CD4-positive, alpha-beta T cell treated with Interleukin-21 for 1 hour (primary cell): Measurements from ENCODE around the gene HFE.
"Not testable (repeated sequence)": the region's sequence is repeated elsewhere in the genome, so short reads cannot be mapped to it uniquely, and the experiment has no call there.

ENCODE experiments used
- DNase-seq: peaks from one replicate; pipeline ENCODE4 v3.0.0-alpha.2; 2020

HFE gene, protein sequence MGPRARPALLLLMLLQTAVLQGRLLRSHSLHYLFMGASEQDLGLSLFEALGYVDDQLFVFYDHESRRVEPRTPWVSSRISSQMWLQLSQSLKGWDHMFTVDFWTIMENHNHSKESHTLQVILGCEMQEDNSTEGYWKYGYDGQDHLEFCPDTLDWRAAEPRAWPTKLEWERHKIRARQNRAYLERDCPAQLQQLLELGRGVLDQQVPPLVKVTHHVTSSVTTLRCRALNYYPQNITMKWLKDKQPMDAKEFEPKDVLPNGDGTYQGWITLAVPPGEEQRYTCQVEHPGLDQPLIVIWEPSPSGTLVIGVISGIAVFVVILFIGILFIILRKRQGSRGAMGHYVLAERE

DNA sequence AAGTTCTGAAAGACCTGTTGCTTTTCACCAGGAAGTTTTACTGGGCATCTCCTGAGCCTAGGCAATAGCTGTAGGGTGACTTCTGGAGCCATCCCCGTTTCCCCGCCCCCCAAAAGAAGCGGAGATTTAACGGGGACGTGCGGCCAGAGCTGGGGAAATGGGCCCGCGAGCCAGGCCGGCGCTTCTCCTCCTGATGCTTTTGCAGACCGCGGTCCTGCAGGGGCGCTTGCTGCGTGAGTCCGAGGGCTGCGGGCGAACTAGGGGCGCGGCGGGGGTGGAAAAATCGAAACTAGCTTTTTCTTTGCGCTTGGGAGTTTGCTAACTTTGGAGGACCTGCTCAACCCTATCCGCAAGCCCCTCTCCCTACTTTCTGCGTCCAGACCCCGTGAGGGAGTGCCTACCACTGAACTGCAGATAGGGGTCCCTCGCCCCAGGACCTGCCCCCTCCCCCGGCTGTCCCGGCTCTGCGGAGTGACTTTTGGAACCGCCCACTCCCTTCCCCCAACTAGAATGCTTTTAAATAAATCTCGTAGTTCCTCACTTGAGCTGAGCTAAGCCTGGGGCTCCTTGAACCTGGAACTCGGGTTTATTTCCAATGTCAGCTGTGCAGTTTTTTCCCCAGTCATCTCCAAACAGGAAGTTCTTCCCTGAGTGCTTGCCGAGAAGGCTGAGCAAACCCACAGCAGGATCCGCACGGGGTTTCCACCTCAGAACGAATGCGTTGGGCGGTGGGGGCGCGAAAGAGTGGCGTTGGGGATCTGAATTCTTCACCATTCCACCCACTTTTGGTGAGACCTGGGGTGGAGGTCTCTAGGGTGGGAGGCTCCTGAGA is at the start of gene HFE:
HFE (plus strand) TSS at position 146 of the 832 bp plus-strand sequence; CDS start at position 158, 12 bp downstream.
- peak; percentile 45 for DNase-seq

DNA sequence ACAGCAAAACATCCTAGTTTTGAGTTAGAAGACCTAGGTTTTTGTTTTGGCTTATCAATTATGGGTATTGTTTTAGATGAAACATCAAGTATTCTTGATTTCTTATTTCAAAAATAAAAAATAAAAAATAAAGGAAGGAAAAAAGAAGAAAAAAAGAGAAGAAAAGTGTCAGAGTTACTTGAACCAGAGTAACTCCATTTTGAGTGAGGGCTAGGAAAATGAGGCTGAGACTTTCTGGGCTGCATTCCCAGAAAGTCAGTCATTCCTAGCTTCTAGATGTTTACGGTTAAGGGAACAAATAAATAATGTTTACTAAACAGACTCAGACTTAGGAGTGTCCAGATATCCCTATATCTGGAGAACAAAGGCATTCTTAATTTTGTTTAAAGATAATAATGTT is 45.3 kb upstream of the HFE start:
- DNase-seq = no peak

DNA sequence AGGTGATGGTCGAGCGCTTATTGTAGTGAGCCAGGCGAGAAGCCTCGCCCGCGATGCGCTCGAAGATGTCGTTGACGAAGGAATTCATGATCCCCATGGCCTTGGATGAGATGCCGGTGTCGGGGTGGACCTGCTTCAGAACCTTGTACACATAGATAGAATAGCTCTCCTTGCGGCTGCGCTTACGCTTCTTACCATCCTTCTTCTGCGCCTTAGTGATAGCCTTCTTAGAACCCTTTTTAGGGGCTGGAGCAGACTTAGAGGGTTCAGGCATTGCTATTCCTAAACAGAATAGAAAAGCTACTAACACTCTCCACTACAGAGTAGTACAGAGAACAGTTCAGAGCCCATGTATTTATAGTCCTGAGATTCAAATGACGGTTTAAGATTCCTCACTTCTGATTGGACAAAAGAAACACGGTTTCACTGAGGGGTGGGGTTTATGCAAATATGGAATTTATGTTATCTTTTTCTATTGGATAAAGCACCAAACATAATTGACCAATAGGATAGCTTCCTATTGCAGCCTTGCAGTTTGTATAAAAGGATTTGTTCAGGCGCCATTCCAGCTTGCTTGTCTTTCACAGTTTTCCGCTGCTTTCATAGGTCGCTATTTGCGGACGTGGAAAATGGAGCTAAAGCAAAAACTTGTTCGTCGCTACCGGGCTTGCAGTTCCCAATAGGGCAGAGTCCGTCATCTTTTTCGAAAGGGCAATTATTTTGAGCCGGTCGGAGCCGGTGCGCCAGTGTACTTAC is 43.7 kb upstream of the HFE start:
- DNase-seq = peak; percentile 97

DNA sequence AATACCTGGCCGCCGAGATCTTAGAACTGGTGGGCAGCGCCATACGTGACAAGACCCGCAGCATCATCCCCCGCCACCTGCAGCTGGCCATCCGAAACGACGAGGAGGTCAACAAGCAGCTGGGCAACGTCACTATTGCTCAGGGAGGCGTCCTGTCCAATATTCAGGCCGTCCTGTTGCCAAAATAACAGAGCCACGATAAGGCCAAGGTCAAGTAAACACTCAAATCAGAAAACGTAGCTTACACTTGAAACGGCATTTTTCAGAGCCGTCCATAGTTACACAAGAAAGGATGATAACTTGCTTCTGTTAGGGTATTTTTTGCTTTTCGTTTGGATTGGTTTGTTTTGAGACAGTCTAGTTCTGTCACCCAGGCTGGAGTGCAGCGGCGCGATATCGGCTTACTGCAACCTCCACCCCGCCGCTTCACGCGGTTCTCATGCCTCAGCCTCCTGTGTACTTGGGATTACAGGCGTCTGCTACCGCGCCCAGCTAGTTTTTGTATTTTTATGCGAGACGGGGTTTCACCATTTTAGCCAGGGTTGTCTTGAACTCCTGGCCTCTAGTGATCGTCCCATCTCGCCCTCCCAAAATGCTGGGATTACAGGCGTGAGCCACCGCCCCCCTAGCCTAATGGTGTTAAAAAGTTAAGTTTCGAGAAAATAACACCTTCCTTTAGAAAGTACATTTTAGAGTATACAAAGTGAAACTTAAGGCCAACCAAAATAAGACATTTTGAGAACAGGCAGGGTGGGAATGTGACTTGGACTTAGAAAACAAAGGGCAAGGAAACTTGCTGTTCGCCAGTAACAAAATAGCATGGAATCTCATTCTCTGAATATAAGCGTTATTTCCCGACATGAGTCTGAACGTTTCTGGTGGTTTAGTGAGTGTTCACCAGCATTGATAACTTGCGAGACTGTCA is 42.8 kb upstream of the HFE start:
- peak; percentile 54 for DNase-seq

DNA sequence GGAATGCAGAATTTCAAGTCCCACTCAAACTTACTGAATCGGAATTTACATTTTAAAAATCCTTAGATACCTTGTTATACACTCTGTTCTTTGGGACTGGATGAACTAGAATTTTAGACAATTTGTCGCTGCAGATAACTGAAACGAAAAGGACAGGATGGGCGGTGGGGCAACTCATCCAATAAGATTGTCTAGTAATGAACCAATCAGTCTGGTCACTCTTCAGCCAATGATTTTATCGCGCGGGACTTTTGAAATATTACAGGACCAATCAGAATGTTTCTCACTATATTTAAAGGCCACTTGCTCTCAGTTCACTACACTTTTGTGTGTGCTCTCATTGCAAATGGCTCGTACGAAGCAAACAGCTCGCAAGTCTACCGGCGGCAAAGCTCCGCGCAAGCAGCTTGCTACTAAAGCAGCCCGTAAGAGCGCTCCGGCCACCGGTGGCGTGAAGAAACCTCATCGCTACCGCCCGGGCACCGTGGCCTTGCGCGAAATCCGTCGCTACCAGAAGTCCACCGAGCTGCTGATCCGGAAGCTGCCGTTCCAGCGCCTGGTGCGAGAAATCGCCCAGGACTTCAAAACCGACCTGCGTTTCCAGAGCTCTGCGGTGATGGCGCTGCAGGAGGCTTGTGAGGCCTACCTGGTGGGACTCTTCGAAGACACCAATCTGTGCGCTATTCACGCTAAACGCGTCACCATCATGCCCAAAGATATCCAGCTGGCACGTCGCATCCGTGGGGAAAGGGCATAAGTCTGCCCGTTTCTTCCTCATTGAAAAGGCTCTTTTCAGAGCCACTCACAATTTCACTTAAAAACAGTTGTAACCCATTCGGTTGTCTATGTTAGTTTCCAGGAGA is 41.9 kb upstream of the HFE start:
- peak; percentile 96 for DNase-seq

DNA sequence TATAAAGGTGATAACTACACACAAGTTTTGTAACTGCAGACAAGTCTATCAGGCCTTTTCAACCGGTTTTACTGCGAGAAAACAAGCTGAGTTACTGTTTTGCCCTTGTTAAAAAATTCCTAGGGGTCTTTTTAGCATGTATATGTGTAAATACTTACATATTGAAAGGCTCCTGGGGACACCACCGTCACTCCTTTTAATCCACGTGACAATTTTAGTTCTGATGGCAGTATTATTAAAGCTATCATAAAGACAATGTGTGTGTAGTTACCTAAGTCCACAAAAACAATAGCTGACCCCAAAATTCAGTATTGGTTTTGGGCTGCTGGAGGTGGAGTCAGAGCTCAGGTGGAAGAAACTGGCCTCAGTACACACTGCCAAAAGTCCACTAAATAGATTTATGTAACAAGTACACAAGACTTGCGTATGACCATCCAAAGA is 41.3 kb upstream of the HFE start:
- DNase-seq = no peak

DNA sequence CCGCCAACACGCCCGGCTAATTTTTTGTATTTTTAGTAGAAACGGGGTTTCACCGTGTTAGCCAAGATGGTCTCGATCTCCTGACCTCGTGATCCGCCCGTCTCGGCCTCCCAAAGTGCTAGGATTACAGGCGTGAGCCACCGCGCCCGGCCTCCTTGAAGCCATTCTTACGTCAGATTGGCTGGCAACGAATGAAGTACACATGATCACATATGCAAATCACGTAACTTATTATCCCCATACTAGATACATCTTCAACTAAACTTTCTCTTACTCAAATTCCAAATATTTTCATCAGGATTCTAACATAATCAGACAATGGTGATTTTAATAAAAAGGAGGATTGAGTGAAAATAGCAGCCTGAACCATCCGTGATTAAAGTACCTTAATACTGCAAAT is 39.9 kb upstream of the HFE start:
- not testable (repeated sequence) for DNase-seq

DNA sequence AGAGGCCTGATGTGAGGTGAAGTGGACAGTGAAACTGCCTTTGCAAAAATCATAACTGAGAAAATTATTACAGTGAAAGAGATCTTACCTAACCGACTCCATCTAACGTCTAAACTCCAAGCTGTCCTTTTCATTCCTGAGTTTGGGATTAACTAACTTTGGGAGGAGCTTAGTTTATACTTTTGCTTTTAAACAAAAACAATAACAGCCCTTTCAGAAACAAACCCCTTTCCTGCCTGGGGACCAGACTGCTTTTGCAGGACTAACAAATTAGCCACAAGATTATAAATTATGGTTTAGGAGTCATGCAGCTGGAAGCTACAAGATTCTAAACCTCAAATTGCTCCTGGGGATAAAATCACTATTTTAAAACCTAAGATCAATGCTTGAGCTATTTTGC is 38.6 kb upstream of the HFE start:
- DNase-seq = no peak

DNA sequence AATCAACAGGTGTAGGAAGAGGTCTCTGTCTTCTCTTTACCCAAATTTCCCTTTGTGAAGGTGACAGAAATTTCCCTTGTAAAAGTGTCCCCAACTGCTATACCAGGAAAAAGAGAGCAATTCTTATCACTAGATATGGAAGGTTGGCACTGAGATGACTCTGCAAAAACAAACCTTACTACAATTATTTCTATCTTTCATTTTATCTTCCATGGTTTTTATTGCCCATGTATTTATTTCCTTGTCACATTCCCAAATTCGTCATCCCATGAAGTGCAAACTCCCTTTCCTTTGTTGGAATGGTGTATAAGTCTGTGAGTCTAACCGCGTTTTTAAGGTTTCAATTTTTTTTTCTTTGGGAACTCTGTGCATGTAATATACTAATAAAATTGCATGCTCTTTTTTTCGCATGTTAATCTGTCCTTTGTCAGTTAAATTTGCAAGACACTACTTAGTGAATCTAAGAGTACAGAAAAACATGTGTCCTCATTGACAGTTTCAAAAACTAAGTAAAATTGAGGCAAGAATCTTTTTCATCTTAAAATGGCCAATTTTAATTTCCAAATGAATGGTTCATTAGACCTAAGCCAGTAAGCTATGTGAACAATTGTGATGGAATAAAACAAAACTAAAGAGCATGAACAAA is 35.4 kb upstream of the HFE start:
- no peak for DNase-seq

DNA sequence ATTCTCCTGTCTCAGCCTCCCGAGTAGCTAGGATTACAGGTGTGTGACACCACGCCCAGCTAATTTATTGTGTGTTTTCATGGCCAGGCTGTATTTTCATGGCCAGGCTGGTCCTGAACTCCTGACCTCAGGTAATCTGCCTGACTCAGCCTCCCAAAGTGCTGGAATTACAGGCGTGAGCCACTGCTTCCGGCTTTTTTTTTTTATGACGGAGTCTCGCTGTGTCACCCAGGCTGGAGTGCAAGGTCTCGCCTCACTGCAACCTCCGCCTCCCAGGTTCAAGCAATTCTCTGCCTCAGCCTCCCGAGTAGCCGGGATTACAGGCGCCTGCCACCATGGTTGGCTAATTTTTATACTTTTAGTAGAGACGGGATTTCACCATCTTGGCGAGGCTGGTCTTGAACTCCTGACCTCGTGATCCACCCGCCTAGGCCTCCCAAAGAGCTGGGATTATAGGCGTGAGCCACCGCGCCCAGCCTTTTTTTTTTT is 34.4 kb upstream of the HFE start:
- not testable (repeated sequence) for DNase-seq

DNA sequence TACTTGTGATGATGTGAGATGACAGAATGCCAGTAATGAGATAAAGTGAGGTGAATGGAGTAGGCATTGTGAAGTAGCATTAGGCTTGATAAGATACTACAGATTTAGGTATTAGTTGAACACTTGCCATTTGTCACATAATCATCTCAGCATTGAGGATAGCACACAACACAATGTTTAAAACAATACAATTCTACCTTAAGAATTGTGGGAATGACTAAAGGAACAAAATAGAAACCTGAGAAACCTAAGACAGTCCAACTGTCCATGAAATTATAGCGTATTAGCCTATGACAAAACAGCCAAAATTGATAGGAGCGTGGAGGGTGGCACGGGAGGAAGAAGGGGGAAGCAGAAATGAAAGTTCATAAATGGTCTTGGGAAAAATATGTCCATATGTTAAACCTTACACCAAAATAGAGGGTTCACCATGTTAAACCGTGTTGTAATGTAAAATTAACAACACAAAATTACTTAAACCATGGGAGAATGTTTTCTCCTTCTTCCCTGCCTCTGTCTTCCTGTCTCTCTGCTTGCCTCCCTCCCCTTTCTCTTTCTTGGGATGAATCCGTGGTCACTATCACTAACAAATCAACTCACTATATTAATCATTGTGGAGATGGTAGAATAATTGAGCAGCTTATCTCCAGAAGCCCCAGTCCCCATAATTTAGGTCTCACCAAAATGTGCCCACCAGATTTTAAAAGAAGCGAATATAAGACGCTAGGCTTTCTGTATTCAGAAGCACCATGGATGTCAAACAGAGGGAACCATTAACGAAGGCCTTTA is 33.0 kb upstream of the HFE start:
- DNase-seq = no peak

DNA sequence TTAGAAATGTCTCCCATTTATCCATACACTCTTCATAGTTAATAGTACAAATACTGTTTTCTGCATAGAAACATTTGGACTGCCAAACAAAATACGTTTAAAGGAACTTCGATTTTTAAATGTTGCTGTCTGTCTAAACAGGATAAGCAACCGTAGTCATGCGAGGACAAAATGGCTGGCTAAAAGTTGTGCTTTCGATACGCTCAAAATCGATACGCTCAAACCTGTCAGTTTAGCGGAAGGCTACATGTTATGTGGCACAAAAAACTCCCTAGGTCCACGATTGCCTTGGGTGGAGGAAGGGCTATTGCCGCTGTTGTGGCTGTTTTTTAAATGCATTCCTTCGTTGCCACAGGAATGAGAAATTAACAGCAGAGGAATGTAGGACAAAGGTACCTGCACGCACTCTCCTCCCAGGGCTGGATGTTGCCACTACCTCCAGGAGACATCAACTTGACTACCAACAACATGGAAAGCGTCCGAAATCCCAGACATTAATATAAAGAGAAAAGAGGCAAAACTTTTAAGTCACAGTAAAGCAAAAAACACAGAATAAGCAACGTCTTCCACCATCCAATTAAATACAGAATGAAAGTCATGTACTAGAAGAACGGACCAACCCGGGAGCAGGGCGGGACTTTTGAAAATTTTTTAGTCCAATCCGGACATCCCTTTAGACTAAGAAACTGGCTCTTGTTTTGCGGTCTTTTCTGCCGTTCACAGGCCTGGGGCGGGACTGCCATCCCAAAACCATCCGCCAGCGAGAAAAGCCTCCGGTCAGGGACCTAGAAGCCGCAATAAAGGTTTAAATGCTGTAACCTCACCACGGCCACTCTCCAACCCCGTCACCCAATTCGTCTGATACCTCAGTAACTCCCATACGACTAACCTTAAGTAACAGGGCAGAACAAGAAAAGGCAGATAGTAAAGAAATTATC is 32.2 kb upstream of the HFE start:
- peak; percentile 94 for DNase-seq

DNA sequence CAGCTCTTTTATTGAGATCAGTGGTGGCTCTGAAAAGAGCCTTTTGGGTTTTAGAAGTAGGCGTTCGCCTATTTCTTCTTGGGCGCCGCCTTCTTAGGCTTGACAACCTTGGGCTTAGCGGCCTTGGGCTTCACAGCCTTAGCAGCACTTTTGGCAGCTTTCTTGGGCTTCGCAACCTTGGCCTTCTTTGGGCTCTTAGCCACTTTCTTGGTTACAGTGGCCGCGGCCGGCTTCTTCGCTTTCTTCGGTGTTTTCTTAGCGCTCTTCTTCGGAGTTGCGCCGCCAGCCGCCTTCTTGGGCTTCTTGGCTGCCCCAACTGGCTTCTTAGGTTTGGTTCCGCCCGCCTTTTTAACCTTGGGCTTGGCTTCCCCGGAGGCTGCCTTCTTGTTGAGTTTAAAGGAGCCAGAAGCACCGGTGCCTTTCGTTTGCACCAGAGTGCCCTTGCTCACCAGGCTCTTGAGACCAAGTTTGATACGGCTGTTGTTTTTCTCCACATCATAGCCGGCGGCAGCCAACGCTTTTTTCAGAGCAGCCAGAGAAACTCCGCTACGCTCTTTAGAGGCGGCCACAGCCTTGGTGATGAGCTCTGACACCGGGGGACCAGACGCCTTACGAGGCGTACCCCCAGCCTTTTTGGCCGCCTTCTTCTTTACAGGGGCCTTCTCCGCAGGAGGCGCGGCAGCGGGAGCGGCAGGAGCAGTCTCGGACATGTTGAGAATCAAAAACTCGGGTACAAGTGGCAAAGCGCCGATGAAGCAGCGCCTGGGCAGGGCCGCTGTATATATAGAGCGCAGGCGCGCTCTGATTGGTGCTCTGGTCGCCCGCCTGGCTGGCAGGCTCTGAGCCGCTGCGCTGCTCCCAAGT is 31.3 kb upstream of the HFE start:
- DNase-seq = peak; percentile 94

DNA sequence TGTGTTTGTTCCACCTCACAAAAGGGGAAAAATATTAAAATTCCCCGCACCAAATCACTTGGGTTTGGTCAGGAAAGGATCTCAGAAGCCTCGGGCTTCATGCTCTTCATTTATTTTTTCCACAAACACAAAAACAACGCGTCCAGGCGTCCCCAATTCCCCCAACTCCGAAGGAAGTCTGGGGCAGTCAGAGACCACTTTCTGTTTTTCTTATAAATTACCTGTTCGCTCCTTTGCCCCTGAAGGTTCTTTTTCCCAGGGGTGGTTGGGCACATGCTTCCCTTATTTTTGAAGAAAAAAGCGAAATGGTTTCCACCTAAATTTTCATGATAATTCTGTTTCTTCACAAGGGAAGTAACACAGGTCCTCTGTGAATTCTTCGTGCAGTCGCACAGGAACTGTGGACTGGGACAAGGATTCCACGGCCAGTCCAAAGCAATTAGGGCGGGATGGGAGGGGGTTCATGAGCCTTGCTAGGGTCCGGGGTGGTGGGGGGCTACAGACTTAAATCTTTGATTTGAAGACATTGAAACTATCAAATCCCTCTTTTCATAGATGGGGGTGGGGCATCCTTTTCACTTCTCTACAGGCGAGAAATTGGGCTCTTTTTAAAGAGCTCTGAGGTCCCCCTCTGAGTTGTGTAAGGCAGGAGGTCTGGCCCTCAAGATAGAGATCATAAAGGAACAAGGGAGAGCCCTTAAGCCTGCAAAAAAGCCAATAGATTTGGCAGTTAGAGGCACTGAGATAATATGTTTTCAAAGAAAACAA is 30.5 kb upstream of the HFE start:
- peak; percentile 33 for DNase-seq

DNA sequence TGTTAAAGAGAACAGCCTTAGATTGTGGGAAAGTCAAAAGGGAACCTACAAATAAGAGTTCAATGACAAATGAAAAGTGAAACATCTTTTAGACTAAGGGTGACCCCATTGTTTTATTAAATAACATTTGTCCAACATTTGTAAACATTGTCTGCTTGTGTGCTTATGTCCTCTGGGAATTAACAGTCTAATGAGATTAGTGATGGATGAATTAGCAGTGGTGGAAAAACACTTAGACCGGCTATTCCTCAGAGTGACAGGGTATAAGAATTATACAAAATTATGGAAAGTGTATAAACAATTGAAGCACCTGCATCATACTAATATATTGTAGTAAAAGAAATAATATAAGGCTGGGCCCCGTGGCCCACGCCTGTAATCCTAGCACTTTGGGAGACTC is 29.3 kb upstream of the HFE start:
- no peak for DNase-seq

DNA sequence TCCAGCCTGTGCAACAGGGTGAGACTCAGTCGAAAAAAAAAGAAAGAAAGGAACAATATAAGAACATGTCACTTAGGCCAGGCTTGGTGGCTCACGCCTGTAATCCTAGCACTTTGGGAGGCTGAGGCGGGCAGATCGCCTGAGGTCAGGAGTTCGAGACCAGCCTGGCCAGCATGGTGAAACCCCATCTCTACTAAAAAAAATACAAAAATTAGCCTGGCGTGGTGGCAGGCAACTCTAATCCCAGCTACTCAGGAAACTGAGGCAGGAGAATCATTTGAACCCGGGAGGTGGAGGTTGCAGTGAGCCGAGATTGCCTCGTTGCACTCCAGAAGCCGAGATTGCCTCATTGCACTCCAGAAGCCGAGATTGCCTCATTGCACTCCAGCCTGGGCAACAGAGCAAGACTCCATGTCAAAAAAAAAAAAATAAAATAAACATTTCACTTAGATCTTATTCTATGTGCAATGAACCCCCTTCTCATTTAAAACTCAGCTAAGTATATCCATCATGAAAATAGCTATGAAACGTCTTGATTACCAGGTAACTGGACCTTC is 28.7 kb upstream of the HFE start:
- not testable (repeated sequence) for DNase-seq
